ENCODE results near the gene ILF3.

ILF3 gene

DNA sequence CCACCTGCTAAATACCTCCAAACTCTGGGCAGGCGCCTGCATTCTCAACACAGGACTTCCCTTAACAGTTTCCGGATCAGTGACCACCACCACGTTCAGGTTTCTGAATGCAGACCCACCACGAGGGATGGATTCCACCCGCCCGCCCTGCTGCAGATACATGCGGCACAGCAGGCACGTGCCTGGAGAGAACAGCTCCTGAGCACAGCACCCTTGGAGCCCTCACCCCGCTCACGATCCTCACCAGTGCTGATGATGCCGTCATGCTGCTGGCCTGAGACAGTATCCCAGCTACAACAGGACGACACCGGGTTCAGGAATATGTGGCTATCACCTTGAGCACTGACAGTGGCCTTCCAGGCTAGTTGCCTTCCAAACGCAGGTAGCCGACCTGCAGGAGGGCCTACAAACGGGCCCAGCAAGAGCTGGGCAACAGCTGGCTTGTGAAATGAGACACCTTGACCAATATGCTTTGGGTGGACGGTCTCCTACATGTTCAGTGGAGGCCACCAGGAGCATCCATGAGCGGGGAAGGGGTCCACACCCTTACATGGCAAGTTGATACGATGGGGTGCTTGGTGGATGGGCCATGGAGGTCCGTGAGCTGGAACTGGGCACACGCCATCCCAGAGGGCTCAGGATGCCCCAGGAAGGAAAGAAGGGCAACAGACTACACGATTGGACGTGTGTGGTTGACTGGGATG, 37.2 kb downstream of the ILF3 start:
- in situ Hi-C loops (cut with MboI; ENCODE audit: low sequenced_read_pairs): loop anchor here (25.0 kb wide), 1 partner anchor 204 kb away; no protein-coding TSS in a partner anchor

GRCh38 chr19:10691883-10692282, 37.7 kb downstream of the ILF3 start:
- in situ Hi-C loops (cut with MboI; ENCODE audit: low sequenced_read_pairs): loop anchor here (25.0 kb wide), 1 partner anchor 205 kb away; no protein-coding TSS in a partner anchor

DNA sequence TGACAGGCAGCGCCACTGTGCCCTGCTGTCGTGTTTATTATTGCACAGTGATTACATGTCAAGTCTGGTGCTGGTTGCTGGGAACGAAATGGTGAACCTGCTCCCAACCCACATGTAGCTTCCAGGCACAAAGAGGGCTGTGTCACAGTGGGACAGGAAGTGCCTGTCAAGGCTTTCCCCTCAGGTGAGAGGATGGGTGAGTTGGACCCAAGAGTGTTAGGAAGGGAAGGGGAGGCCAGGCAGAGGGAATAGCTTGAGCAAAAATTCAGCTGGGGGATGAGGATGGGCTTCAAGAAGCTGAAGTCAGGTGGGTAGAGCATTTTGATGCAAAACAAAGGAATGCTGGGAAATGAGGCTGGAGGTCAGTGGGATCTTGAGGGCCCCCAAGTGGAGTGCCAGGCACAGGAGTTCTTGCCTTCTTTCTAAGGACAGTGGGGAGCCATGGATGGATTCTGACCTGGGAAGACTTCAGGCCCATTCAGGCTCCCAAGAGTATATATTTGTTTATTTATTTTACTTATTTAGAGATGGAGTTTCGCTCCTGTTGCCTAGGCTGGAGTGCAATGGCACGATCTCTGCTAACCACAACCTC, 38.6 kb downstream of the ILF3 start:
- in situ Hi-C loops (cut with MboI; ENCODE audit: low sequenced_read_pairs): loop anchor here (25.0 kb wide), 1 partner anchor 205 kb away; no protein-coding TSS in a partner anchor

DNA sequence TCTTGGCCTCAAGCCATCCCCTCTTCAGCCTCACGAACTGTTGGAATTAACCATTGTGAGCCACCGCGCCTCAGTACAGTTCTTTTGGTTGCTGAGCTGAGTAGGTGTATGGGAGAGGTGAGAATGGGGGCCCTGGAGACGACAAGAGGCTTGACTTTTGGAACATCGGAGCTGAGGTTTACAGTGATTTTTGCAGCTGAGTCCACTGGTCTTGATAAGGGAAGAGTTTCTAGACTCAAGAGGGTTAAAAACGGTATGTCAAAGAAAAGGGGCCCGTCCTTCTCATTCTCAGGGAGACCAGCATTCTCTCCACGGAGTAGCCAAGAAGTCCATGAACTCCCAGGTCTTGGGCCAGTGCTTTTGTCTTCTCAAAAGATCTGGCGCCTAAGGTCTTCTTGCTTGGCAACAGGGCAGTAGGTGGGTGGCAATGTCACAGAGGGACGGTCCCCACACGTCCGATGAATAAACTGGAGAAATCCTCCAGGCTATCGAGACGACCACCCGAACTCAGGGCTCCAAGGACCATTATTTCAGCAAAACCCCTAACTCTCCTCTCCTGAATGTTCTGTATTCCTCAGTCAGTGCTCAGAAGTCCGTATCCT, 40.7 kb downstream of the ILF3 start:
- in situ Hi-C loops (cut with MboI; ENCODE audit: low sequenced_read_pairs): loop anchor here (25.0 kb wide), 1 partner anchor 208 kb away; no protein-coding TSS in a partner anchor

- in situ Hi-C loops (cut with MboI; ENCODE audit: low sequenced_read_pairs): loop anchor here (25.0 kb wide), 1 partner anchor 208 kb away; no protein-coding TSS in a partner anchor
Observed at GRCh38 chr19:10695401-10696398, 41.6 kb downstream of the ILF3 start.

GRCh38 chr19:10699650-10700335, 45.6 kb downstream of the ILF3 start:
- in situ Hi-C loops (cut with MboI; ENCODE audit: low sequenced_read_pairs): loop anchor here (25.0 kb wide), 1 partner anchor 212 kb away; no protein-coding TSS in a partner anchor

DNA sequence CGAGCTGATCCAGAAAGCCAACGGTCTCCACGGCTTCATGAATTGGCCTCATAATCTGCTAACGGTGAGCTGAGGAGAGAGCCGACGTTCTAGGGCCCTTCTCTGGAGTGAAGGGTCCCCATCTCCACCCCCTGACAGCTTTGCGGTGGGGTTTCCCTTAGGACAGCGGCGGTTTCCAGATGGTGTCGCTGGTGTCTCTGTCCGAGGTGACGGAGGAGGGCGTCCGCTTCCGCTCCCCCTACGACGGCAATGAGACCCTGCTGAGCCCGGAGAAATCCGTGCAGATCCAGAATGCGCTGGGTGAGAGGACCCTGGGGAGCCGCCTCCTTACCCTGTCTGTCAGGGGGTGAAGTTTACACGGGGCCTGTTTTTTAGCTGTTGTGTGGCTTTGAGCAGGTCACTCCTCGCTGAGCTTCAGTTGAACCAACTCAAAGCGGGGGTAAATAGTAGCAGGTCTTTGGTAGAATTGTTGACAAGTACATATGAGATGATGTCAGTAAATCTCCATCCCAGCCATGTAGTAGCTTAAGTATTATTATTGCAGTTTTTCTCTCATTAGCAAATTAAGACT, 47.9 kb downstream of the ILF3 start:
- in situ Hi-C loops (cut with MboI; ENCODE audit: low sequenced_read_pairs): no loop called here

GRCh38 chr19:10706990-10707389, 52.8 kb downstream of the ILF3 start:
- in situ Hi-C loops (cut with MboI; ENCODE audit: low sequenced_read_pairs): no loop called here

DNA sequence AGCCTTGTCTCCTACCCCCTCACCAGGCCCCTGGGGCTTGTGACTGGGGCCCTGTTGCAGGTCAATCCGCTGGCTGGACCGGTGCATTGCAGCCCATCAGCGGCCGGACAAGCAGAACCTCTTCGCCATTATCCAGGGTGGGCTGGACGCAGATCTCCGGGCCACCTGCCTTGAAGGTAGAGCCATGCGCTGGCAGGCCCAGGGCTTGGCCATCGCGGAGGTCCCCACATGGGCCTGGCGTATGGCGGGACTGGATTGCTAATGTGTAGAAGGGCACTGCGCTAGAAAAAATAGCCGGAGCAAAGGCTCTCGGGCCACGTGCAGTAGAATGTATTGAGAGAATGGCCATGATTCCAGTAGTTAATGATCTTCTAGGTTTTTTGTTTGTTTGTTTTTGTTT, 53.3 kb downstream of the ILF3 start:
- in situ Hi-C loops (cut with MboI; ENCODE audit: low sequenced_read_pairs): no loop called here

DNA sequence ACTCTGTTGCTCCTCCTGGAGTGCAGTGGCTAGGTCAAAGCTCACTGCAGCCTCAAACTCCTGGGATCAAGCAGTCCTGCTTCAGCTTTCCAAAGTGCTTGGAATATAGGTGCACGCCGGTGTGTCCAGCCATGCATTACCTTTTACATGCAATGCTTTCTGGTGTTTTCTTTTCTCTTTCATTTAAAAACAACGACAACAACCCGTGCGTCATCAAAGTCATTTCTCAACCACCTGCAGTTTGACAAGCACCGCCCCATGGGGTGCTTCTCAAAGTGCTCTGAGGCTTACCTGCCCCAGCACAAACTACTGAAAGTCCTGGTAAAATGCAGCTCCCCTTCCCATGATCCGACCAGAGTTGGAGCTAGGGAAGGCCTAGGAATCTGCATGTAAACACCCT, 54.1 kb downstream of the ILF3 start:
- in situ Hi-C loops (cut with MboI; ENCODE audit: low sequenced_read_pairs): no loop called here

- in situ Hi-C loops (cut with MboI; ENCODE audit: low sequenced_read_pairs): no loop called here
Observed at GRCh38 chr19:10712045-10712444, 57.9 kb downstream of the ILF3 start.

- in situ Hi-C loops (cut with MboI; ENCODE audit: low sequenced_read_pairs): no loop called here
Observed at GRCh38 chr19:10712754-10713153, 58.6 kb downstream of the ILF3 start.

GRCh38 chr19:10713317-10713716, 59.2 kb downstream of the ILF3 start:
- in situ Hi-C loops (cut with MboI; ENCODE audit: low sequenced_read_pairs): no loop called here

DNA sequence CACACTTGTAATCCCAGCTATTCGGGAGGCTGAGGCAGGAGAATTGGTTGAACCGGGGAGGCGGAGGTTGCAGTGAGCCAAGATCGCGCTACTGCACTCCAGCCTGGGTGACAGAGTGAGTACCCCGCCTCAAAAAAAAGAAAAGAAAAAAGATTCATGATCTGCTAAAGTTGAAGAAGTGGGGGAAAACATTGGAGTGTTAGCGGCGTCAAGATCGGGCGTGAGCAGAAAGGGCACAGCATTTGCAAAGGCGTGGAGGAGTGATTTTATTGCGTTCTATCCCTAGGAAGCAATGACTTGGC, 62.9 kb downstream of the ILF3 start:
- in situ Hi-C loops (cut with MboI; ENCODE audit: low sequenced_read_pairs): no loop called here

DNA sequence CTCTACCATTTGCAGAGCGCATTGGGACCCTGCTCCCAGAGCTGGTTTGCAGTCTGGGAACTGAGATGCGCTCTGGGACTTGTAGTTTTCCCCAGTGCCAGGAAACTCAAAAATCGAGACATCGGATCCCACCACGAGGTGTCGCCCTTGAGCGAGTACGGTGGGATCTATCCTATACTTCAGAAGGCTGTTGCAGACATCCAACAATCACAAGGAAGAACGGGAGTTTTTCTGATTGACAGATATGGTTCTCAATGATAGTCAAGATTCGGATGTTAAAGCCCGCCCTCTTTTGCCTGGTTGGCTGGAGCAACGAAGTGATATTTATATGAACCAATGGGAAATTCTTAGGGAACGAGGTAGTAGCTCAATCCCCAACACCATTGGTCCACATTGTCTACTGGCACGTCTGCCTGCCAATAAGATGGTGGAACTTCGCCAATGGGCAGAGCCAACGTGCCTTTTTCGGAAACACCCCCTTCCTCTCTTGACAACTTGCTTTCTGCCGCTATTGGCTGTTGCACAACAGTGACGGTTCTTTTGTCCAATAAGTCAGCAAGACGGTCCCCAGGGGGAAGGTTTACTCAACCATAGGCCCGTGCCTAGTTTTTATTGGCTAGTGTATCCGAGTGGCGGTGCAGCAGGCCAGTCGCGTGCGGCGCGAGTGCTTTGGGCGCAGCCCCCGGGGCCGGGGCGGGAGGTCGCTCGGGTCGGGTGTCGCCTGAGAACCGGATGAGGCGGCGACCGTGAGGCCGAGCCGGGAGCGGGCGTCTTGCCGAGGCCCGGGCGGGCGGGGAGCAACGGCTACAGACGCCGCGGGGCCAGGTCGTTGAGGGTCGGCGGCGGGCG, 63.4 kb downstream of the ILF3 start, which contains the start of gene DNM2:
Gene DNM2 (plus strand): TSS at position 724 of the 849 bp plus-strand sequence. CDS start 164 bp downstream, outside the sequence.
- in situ Hi-C loops (cut with MboI; ENCODE audit: low sequenced_read_pairs): no loop called here

DNA sequence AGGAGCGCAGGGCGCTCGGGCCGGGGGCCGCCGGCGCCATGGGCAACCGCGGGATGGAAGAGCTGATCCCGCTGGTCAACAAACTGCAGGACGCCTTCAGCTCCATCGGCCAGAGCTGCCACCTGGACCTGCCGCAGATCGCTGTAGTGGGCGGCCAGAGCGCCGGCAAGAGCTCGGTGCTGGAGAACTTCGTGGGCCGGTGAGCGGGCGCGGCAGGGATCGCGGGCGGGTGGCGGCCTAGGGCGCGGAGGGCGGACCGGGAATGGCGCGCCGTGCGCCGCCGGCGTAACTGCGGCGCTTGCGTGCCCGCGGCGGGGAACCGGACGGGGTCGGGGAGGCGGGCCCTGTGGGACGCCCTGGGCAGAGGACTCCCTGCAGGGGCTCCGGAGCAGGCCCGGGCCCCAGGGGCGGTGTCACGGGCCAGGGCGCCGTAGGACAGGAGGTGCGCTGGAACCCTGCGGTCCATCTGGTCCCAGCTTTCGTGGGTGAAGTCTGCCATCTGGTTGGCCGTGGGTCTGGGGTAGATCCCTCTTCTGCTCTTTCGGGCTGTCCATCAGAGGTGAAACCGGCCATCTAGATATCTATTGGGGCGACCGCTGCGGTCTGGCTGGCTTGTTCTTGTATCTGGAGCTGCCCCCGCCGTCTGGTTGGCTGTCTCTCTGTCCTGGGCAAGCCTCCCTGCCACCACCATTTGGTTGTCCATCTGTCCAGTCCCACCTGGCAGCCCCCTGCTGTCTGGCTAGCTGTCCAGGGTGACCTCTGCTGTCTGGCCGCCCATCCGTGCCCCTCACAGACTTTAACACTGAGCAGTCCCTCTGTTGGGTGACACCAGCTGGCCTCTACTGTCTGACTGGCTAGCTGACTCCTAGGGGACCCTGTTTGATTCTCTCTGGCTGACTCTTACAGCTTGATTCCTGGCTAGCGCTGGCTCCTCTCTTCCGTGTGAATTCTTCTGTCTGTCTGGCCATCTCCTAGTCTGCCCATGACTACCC, 64.4 kb downstream of the ILF3 start:
- in situ Hi-C loops (cut with MboI; ENCODE audit: low sequenced_read_pairs): no loop called here

DNA sequence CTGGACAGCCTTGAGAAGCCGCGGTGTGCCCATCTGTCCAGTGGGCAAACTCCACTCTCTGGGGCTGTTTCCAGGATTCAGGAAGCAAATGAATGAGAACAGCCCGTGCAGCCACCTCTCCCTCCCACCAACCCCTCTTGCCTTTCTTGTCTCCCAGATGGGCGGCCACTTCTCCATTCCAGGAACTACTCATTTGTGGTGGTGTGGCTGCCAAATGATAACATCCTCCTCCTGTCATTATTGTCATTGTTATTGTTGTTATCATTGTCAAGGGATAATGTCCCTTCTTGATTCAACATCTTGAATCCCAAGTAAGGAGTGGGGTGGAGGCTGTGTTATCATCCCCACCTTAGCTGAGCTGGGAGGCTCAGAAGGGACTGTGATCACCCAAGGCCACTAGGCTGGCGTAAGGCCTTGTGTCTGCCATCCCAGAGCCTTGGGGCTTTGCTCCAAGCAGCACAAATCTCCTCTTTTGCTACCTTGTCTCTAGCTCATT, 65.4 kb downstream of the ILF3 start:
- in situ Hi-C loops (cut with MboI; ENCODE audit: low sequenced_read_pairs): no loop called here
